Motor neuron (in vitro differentiated cells): ENCODE data around the gene CDH22. TPM values are rescaled to one million over a fixed set of nuclear protein-coding genes. Genes with fewer than 3 reads are reported as not detected.

Experiments
- ATAC-seq, 8 experiments: fragments of 200-7000 bp; cut with Tn5 transposase; replicated peaks in 6 of 8; 2 replicates each; pipeline ENCODE4 v1.8.0; 2021; ENCODE audit warnings: mild to moderate bottlenecking in 8 of 8, moderate library complexity in 8 of 8
- H3K27ac ChIP-seq, 2 donors: fragments of 250-450 bp; sonication (Bioruptor Pico); 2 replicates each; pipeline ENCODE4 v1.9.0; 2021; ENCODE audit warnings: antibody characterized with exemption in 2 of 2, mild to moderate bottlenecking in 2 of 2, moderate library complexity in 1 of 2
- H3K4me1 ChIP-seq, 2 donors: fragments of 250-450 bp; sonication (Bioruptor Pico); replicated peaks in 1 of 2; 2 replicates each; pipeline ENCODE4 v1.6.1; 2021; ENCODE audit warnings: antibody characterized with exemption in 2 of 2, mild to moderate bottlenecking in 2 of 2, moderate library complexity in 1 of 2
- H3K4me3 ChIP-seq, 5 donors: fragments of 250-450 bp; sonication (Bioruptor Pico); 2 replicates each; pipeline ENCODE4 v1.9.0; 2021; ENCODE audit warnings: antibody characterized with exemption in 5 of 5, mild to moderate bottlenecking in 5 of 5, moderate library complexity in 4 of 5
- WGBS, 10 experiments: fragments of 450-650 bp; shearing (Covaris generic); methylation state at CpG; one replicate each; pipeline ENCODE4 v1.0.0; 2022; 5-methylcytosine and 5-hydroxymethylcytosine counted together
- in situ Hi-C, 9 experiments: fragments of 400-800 bp; cut with MboI; loops; one replicate each; pipeline ENCODE4 v1.15.0; 2021; ENCODE audit warnings: low sequenced_read_pairs in 9 of 9, low pct_unique_long_range_greater_than_20kb in 2 of 9; ENCODE audit not compliant: unreplicated experiment in 9 of 9
- total RNA-seq, 8 experiments: library from RNA; unstranded; fragments of 300-600 nt; gene quantifications; 2 replicates each; pipeline versions ENCODE4 v1.2.3 to v1.2.4, GENCODE V29; 2022

Gene CDH22
- total RNA-seq, 8 experiments from 2014 or later = 0.36 to 4.4 (median 2.3) TPM

DNA sequence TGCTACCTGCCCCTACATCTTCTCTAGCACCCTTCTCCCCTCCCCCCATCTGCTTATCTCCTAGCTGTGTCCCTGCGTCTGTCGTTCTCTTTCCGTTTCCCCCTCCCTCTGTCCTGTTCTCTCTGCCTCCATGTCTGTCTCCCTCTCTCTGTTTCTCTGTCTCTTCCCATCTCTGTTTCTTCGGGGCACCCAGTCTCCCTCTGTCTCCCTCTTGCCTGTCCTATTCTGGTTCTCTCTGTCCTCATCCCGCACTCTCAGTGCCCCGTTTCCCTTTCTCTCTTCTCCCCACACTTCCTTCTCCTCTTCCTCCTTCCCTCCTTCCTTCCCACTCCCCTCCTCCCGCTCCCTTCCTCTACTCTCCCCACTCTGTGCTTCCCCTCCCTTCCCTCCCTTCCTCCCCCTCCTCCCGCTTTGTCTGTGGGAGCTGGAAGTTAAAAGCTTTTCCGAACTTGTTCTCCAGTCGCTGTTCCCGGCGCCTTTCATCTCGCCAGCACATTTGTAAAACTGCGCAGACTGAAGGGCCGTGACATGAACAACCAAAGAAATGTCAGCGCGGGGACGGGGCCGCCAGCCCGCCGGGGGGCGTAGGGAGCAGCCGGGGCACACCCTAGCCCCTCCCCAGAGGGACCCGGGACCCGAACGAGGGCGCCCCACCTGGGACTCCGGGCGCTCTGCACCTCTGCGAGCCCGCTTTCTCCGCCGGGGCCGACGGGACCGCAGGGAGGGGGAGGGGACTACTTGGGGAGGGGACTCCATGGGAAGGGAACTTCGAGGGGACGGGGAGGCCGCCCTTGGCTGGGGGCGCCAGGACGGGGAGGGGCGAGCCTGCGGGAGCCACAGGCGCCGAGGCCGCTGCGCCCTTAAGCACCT is 4.0 kb upstream of the CDH22 start:
- Histone ChIP-seq H3K4me3 (peak overlapping the region in 4 of 5 donors; percentile 5 to 23 (median 12)), H3K27ac (no peak overlapping the region), H3K4me1 (peaks cover 16 to 17% of the 10 kb centered on the region in 2 donors)
- WGBS, 10 experiments = 0 to 13% (median 3%) methylated on average over 1 to 5 of the region's 47 CpGs; no CpG with 5 or more reads in 5 of the 10 experiments
- in situ Hi-C loops = loop anchor here in 4 of 9 experiments (25.0 kb wide), 1 partner anchor 175 kb away; no protein-coding TSS in a partner anchor
- peak in 6 of 8 experiments; percentile 5 to 48 (median 18) for ATAC-seq

DNA sequence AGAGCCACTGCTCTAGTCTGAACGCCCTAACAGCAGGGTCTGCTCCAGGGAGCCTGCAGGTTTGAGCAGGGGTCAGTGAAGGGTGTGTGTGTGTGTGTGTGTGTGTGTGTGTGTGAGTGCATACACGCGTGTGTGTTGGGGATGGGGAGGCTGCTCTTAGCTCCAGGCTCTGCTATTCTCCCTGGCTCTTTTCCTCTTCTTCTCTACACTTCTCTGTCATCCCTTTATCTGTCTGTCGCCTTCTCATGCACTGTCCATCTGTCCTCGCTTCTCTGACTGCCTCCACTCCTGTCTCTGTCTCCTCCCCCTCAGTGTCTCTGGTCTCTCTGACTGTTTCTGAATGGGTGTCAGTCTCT is 3.4 kb upstream of the CDH22 start:
- H3K27ac ChIP-seq = no peak overlapping the region
- 0 to 40% (median 7%) methylated on average over 1 to 2 of the region's 5 CpGs; no CpG with 5 or more reads in 6 of the 10 experiments for WGBS, 10 experiments
- H3K4me3 ChIP-seq = no peak overlapping the region
- H3K4me1 ChIP-seq = peaks cover 10 to 11% of the 10 kb centered on the region in 2 donors
- ATAC-seq = no peak
- in situ Hi-C loops = loop anchor here in 4 of 9 experiments (25.0 kb wide), 1 partner anchor 174 kb away; no protein-coding TSS in a partner anchor

DNA sequence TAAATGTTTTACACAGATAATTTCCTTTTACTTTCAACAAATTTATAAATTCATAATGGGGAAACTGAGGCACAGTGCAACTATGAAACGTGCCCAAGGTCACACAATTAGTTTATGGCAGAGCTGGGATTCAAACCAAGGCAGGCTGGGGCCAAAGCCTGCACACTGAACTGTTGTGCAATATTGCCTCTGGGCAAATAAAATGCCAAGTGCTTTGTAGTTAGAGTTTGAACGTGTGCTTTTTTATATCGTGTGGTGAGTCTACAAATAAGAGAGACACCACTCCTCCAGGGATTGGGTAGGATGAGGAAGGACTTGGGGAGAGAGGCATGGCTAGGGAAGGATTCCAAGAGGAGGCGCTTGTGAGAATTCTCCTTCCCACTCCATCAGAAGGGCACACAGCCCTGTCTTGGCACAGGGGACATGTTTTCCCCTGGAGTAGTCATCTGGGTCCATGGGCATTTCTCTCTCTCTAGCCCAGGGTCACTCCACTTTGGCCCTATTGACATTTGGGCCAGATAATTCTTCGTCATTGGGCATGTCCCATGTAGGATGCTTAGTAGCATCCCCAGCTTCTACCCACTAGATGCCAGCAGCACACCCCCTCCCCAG is 2.8 kb upstream of the CDH22 start:
- H3K4me3 ChIP-seq = no peak overlapping the region
- peaks cover 10 to 11% of the 10 kb centered on the region in 2 donors for H3K4me1 ChIP-seq
- in situ Hi-C loops = loop anchor here in 4 of 9 experiments (25.0 kb wide), 1 partner anchor 174 kb away; no protein-coding TSS in a partner anchor
- H3K27ac ChIP-seq = no peak overlapping the region
- ATAC-seq = no peak
- WGBS, 10 experiments = 0 to 31% (median 3%) methylated on average over 1 to 4 of the region's 5 CpGs; no CpG with 5 or more reads in 2 of the 10 experiments

DNA sequence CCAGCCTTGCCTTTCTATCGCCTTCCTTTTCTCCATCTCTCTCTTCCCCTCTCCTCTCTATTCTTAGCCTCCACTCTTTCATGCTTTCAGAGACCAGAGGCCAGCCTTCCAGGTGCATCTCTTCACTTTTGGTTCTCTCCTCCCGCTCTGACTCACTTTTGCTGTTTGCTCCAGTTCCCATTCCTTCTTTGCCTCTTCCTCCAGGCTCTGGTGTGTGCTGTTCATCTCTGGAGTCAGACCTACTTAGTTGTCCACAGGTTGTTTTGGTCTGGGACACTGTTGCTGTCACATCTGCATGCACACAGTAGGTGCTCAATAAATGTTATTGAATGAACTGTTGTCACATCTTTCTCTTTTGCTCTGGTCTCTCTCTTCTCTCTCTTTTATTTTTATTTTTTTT is 1.6 kb upstream of the CDH22 start:
- 37 to 100% (median 50%) methylated on average over 1 to 2 of the region's 2 CpGs; no CpG with 5 or more reads in 1 of the 10 experiments for WGBS, 10 experiments
- Histone ChIP-seq H3K27ac (no peak overlapping the region), H3K4me1 (peaks cover 8 to 11% of the 10 kb centered on the region in 2 donors), H3K4me3 (no peak overlapping the region)
- in situ Hi-C loops = loop anchor here in 4 of 9 experiments (25.0 kb wide), 1 partner anchor 173 kb away; no protein-coding TSS in a partner anchor
- ATAC-seq = no peak

DNA sequence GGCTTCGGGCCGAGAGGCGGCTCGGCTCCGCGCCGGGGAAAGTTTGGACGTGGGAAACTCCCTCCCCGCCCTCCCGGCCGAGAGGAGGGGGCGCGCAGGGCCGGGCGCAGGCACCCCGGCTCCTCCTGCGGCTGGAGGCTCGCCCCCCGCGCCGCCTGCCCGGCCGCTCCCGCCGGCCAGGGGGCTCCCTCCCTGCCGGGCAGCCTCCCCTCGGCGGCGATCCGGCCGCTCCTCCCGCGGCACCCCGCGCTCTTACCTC is 370 bp downstream of the CDH22 start:
- Histone ChIP-seq H3K27ac (peak overlapping the region; percentile 9 to 16), H3K4me3 (peak overlapping the region; percentile 49 to 68 (median 54)), H3K4me1 (peaks cover 11 to 19% of the 10 kb centered on the region in 2 donors)
- WGBS, 10 experiments = no CpG with 5 or more reads among the region's 35 CpGs
- no peak for ATAC-seq
- in situ Hi-C loops = loop anchor here in 4 of 9 experiments (25.0 kb wide), 1 partner anchor 171 kb away; no protein-coding TSS in a partner anchor

DNA sequence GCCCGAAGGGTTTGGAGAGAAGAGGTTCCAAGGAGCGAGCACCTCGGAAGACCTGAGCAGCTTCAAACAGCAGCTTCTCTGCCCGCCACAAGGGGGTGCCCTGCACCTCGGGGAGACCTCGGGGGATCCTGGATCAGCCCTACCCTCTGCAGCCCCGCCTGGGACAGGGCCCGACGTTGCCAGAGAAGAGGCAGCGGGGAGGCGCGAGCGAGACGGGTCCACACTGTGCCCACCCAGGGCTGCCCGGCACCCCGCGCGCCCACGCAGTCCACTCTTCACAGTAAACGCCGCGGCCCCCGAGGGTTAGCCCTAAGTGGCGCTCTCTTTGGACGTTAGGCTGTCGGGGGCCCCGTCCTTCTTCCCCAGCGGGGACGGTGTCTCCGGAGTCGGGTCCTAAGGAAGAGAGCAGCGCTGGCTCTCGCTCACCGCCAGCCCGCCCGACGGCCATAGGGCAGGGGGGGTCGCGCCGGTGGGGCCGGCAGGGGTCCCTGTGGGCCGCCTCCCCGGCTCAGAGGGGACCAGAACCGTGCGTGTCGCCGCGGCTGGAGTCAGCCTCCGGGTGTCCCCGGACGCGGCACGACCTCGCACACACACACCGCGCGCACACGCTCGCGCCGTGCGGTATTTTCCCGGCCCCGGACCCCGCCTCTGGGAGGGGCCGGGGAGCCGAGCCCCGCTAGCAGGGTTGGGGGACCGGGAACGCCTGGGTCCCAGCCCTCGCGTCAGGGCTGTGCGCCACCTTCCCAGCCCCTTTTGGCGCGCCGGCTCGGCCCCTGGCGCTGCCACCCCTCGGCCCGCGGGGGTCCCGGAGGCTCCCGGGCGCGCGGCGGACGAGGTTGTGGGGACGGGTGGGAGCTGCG is 929 bp downstream of the CDH22 start:
- Histone ChIP-seq H3K27ac (no peak overlapping the region), H3K4me1 (peaks cover 11 to 22% of the 10 kb centered on the region in 2 donors), H3K4me3 (peak overlapping the region; percentile 49 to 68 (median 54))
- peak; percentile 20 to 75 (median 40) for ATAC-seq
- 0 to 5% (median 2%) methylated on average over 1 to 9 of the region's 90 CpGs; no CpG with 5 or more reads in 7 of the 10 experiments for WGBS, 10 experiments
- in situ Hi-C loops = loop anchor here in 4 of 9 experiments (25.0 kb wide), 1 partner anchor 170 kb away; no protein-coding TSS in a partner anchor

DNA sequence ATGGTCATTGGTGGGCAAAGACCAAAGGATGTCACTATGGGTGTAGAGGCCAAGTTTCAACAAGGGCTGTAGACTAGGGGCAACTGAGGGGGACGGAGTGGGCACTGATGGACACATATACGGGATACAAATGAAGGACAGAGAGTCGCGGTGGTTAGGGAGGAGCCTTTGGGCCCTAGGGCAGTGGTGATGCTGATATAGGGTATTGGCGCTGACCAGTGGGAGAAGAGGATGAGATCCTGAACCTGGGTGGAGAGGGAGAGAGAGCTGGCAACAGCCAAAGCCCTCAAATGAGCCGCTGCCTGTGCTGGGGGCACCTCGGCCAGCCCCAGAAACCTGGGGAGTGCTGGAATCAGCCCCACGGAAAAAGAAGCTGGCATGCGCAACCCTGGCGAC is 1.6 kb downstream of the CDH22 start:
- ATAC-seq = no peak
- H3K4me1 ChIP-seq = peaks cover 5 to 17% of the 10 kb centered on the region in 2 donors
- 0 to 50% (median 25%) methylated on average over 1 to 9 of the region's 10 CpGs; no CpG with 5 or more reads in 5 of the 10 experiments for WGBS, 10 experiments
- in situ Hi-C loops = loop anchor here in 4 of 9 experiments (25.0 kb wide), 1 partner anchor 169 kb away; no protein-coding TSS in a partner anchor
- peak overlapping the region in 3 of 5 donors; percentile 54 to 68 (median 57) for H3K4me3 ChIP-seq
- no peak overlapping the region for H3K27ac ChIP-seq

DNA sequence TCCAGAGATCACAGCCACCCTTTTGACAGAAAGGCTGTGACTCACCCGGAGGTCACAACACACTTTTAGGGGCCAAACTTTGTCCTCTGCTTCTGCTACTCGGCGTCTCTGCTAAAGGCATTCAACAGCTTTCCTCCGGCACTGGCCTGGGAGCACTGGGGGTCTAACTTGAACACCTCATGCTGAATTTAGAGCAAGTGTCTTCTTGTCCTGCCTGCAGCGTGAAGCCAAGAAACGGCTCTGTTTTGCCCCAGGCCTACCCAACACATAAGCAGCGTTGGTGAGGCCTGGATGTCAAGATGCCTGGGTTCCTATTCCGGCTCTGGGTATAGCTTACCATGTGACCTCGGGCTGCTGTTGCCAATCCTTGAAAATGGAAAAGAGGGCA is 2.3 kb downstream of the CDH22 start:
- in situ Hi-C loops = loop anchor here in 4 of 9 experiments (25.0 kb wide), 1 partner anchor 169 kb away; no protein-coding TSS in a partner anchor
- no peak for ATAC-seq
- Histone ChIP-seq H3K4me1 (peaks cover 0 to 14% of the 10 kb centered on the region in 2 donors), H3K27ac (no peak overlapping the region), H3K4me3 (no peak overlapping the region)
- 35 to 73% (median 58%) methylated on average over 1 to 6 of the region's 9 CpGs; no CpG with 5 or more reads in 4 of the 10 experiments for WGBS, 10 experiments

DNA sequence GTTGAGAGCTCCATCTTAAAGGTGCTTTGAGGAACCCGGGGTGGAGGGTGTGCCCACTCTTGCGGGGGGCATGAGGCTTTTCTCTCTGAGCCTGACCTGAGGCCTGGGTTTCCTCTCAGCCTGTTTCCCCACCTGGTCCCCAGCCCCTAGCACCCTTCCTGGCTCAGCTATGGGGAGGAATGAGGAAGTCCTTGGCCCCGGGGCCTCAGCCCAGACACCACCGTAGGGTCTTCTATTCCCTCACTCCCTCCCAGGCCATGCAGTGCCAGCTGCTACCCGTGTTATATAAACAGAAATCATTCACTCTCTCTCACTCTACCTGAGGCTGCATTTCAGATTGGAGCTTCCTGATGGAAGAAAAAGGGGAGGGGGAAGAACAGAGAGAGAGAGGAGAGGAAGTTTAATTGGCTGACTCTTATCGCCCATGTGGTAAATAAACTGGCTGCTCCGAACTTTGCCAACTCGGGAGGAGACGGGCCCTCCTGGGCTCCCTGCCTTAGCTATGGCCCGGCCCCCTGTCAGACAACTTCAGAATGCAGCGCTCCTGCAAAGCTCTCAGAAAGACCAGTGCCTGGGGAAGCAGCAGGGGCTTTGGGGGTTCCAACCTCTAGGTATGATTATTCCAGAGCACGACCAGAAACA is 2.8 kb downstream of the CDH22 start:
- in situ Hi-C loops = loop anchor here in 4 of 9 experiments (25.0 kb wide), 1 partner anchor 168 kb away; no protein-coding TSS in a partner anchor
- H3K4me3 ChIP-seq = no peak overlapping the region
- no peak overlapping the region for H3K27ac ChIP-seq
- H3K4me1 ChIP-seq = peaks cover 0 to 19% of the 10 kb centered on the region in 2 donors
- ATAC-seq = no peak
- 19 to 85% (median 33%) methylated on average over 4 to 8 of the region's 12 CpGs; no CpG with 5 or more reads in 5 of the 10 experiments for WGBS, 10 experiments

DNA sequence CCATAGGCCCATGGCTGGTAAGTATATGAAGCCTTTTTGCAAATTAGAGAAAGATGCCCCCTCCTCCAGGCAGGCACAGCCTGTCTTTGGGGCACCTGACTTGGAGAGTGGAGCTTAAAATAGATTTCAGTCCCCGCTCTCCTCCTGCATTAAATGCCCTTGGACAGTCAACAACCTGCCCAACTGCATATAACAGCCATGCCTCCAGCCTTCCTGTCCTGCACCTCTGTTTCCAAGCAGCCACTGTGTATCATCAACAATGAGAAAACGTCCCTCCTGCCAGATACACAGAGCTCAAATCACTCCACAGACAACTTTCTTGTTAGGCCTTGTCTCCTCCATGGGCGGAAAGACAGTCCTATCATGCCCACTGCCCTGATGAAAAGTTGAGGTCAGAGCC is 3.4 kb downstream of the CDH22 start:
- no peak for ATAC-seq
- WGBS, 10 experiments = 0 to 100% (median 82%) methylated on average over 1 to 3 of the region's 3 CpGs; no CpG with 5 or more reads in 5 of the 10 experiments
- no peak overlapping the region for H3K27ac ChIP-seq
- in situ Hi-C loops = loop anchor here in 4 of 9 experiments (25.0 kb wide), 1 partner anchor 168 kb away; no protein-coding TSS in a partner anchor
- H3K4me3 ChIP-seq = no peak overlapping the region
- peaks cover 0 to 22% of the 10 kb centered on the region in 2 donors for H3K4me1 ChIP-seq

DNA sequence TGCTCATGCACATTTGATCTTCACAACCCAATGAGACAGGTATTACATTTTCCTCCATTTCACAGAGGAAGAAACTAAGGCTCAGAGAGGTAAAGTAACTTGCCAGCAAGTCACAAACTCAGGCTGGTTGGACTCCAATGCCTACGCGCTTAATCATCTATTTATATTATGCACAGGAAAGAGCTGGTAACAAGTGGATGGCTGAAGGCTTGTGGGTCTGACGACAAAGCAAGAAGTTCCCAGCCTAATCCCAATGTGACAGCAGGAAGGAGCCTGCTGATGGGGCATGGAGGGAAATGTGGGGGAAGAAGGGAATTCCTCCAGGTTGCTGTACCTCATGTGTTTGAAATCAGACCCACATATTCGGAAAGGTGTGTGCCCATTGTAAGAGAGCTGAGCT is 3.9 kb downstream of the CDH22 start:
- Histone ChIP-seq H3K27ac (no peak overlapping the region), H3K4me3 (no peak overlapping the region), H3K4me1 (peaks cover 0 to 22% of the 10 kb centered on the region in 2 donors)
- in situ Hi-C loops = loop anchor here in 4 of 9 experiments (25.0 kb wide), 1 partner anchor 167 kb away; no protein-coding TSS in a partner anchor
- no peak for ATAC-seq
- WGBS, 10 experiments = 36 to 100% (median 87%) methylated on average over 1 to 4 of the region's 4 CpGs; no CpG with 5 or more reads in 4 of the 10 experiments
